Epithelial cell of proximal tubule (primary cell): Measurements from ENCODE around the gene PPP1R12B. TPM values are rescaled to one million over a fixed set of nuclear protein-coding genes. Genes with fewer than 3 reads are reported as not detected.
"Not testable (repeated sequence)": the region's sequence is repeated elsewhere in the genome, so short reads cannot be mapped to it uniquely, and the experiment has no call there.

Source experiments
- DNase-seq: peaks from one replicate; pipeline ENCODE4 v3.0.0-alpha.2; 2011; ENCODE audit warnings: low read depth
- H3K4me3 ChIP-seq: 2 replicates; pipeline ENCODE4 v1.5.1; 2011; ENCODE audit warnings: low read depth, mild to moderate bottlenecking, low read length
- CTCF ChIP-seq: conservative IDR thresholded peaks from 2 replicates; pipeline ENCODE4 v1.5.1; 2012; ENCODE audit warnings: low read depth, mild to moderate bottlenecking, low read length
- total RNA-seq: library from RNA; depleted of rRNA; stranded (reverse); fragments of >200 nt; gene quantifications from 2 replicates; pipeline ENCODE4 v1.2.3, GENCODE V29; 2015

PPP1R12B gene
- total RNA-seq, 1 donor from 2014 or later, result 21.6 TPM

- TF ChIP-seq CTCF, result no peak
- H3K4me3 ChIP-seq, result no peak overlapping the region
- DNase-seq, result no peak
Measured at GRCh38 chr1:202624088-202624780, 275.7 kb downstream of the PPP1R12B start.

- DNase-seq, result no peak
- TF ChIP-seq CTCF, result no peak
- no peak overlapping the region for H3K4me3 ChIP-seq
Measured at GRCh38 chr1:202624781-202625108, 276.2 kb downstream of the PPP1R12B start.

GRCh38 chr1:202625416-202626360, 277.2 kb downstream of the PPP1R12B start:
- peak; percentile 59 for TF ChIP-seq CTCF
- H3K4me3 ChIP-seq, result no peak overlapping the region
- DNase-seq, result no peak

GRCh38 chr1:202627036-202627435, 278.5 kb downstream of the PPP1R12B start:
- not testable (repeated sequence) for DNase-seq, H3K4me3 ChIP-seq

GRCh38 chr1:202627841-202628565, 279.5 kb downstream of the PPP1R12B start:
- no peak for DNase-seq
- TF ChIP-seq CTCF, result no peak
- H3K4me3 ChIP-seq, result no peak overlapping the region

- DNase-seq, result no peak
- TF ChIP-seq CTCF, result no peak
- no peak overlapping the region for H3K4me3 ChIP-seq
Measured at GRCh38 chr1:202628646-202629215, 280.2 kb downstream of the PPP1R12B start.

GRCh38 chr1:202629257-202629811, 280.8 kb downstream of the PPP1R12B start:
- DNase-seq, result not testable (repeated sequence)

GRCh38 chr1:202630096-202630495, 281.6 kb downstream of the PPP1R12B start:
- H3K4me3 ChIP-seq, result not testable (repeated sequence)

More at GRCh38 chr1:202629257-202629811, 280.8 kb downstream of the PPP1R12B start:
- not testable (repeated sequence) for H3K4me3 ChIP-seq

More at GRCh38 chr1:202630096-202630495, 281.6 kb downstream of the PPP1R12B start:
- not testable (repeated sequence) for DNase-seq
